ENCODE measurements around the gene GGA1. TPM values are rescaled to one million over a fixed set of nuclear protein-coding genes. Genes with fewer than 3 reads are reported as not detected.
A peak's percentile ranks its signal among the peaks of the same experiment; 100 is the strongest.

Gene GGA1
- total RNA-seq, 1 donor from 2014 or later = 56.1 TPM

GRCh38 chr22:37660709-37661045 is 52.0 kb downstream of the GGA1 start:
- peak overlapping the region; percentile 83 for H3K27ac Mint-ChIP-seq (ENCODE audit: unreplicated experiment)
- no peaks in the 10 kb centered on the region for H3K27me3 Mint-ChIP-seq (ENCODE audit: unreplicated experiment)
- H3K4me3 Mint-ChIP-seq (ENCODE audit: unreplicated experiment) = no peak overlapping the region

GRCh38 chr22:37661160-37661924 is 52.7 kb downstream of the GGA1 start:
- peak; percentile 58 for TF ChIP-seq CTCF (IDR thresholded peaks at IDR 0.05)
- no peaks in the 10 kb centered on the region for H3K9me3 Mint-ChIP-seq (ENCODE audit: unreplicated experiment)
- no peaks in the 10 kb centered on the region for H3K27me3 Mint-ChIP-seq (ENCODE audit: unreplicated experiment)
- H3K4me3 Mint-ChIP-seq (ENCODE audit: unreplicated experiment) = peak overlapping the region; percentile 3
- H3K4me1 Mint-ChIP-seq (ENCODE audit: unreplicated experiment) = peaks cover 39% of the 10 kb centered on the region
- DNase-seq (ENCODE audit: extremely low spot score, unreplicated experiment) = peak; percentile 81
- H3K36me3 Mint-ChIP-seq (ENCODE audit: unreplicated experiment) = no peaks in the 10 kb centered on the region
- H3K27ac Mint-ChIP-seq (ENCODE audit: unreplicated experiment) = peak overlapping the region; percentile 83

More at GRCh38 chr22:37660709-37661045, 52.0 kb downstream of the GGA1 start:
- TF ChIP-seq CTCF (IDR thresholded peaks at IDR 0.05) = no peak
- Mint-ChIP-seq H3K4me1 (ENCODE audit: unreplicated experiment) (peaks cover 39% of the 10 kb centered on the region), H3K9me3 (ENCODE audit: unreplicated experiment) (no peaks in the 10 kb centered on the region), H3K36me3 (ENCODE audit: unreplicated experiment) (no peaks in the 10 kb centered on the region)
- no peak for DNase-seq (ENCODE audit: extremely low spot score, unreplicated experiment)

GRCh38 chr22:37662039-37662438 is 53.4 kb downstream of the GGA1 start:
- H3K4me3 Mint-ChIP-seq (ENCODE audit: unreplicated experiment) = no peak overlapping the region
- no peak for DNase-seq (ENCODE audit: extremely low spot score, unreplicated experiment)
- peaks cover 4% of the 10 kb centered on the region for H3K36me3 Mint-ChIP-seq (ENCODE audit: unreplicated experiment)
- TF ChIP-seq CTCF (IDR thresholded peaks at IDR 0.05) = no peak
- H3K4me1 Mint-ChIP-seq (ENCODE audit: unreplicated experiment) = peaks cover 39% of the 10 kb centered on the region
- H3K27me3 Mint-ChIP-seq (ENCODE audit: unreplicated experiment) = no peaks in the 10 kb centered on the region
- peak overlapping the region; percentile 83 for H3K27ac Mint-ChIP-seq (ENCODE audit: unreplicated experiment)
- no peaks in the 10 kb centered on the region for H3K9me3 Mint-ChIP-seq (ENCODE audit: unreplicated experiment)

- no peak for TF ChIP-seq CTCF (IDR thresholded peaks at IDR 0.05)
- Mint-ChIP-seq H3K4me3 (ENCODE audit: unreplicated experiment) (no peak overlapping the region), H3K27me3 (ENCODE audit: unreplicated experiment) (no peaks in the 10 kb centered on the region), H3K9me3 (ENCODE audit: unreplicated experiment) (no peaks in the 10 kb centered on the region), H3K4me1 (ENCODE audit: unreplicated experiment) (peaks cover 36% of the 10 kb centered on the region), H3K36me3 (ENCODE audit: unreplicated experiment) (peaks cover 4% of the 10 kb centered on the region), H3K27ac (ENCODE audit: unreplicated experiment) (no peak overlapping the region)
- DNase-seq (ENCODE audit: extremely low spot score, unreplicated experiment) = no peak
These were observed 55.0 kb downstream of the GGA1 start for GRCh38 chr22:37663521-37664140.

Data from osteocyte (in vitro differentiated cells).